22Rv1 (cell line): ENCODE data around the gene KLHL17.
"Not testable (repeated sequence)": the region's sequence is repeated elsewhere in the genome, so short reads cannot be mapped to it uniquely, and the experiment has no call there.

Experiments used
- ZFX ChIP-seq: fragments of 450-650 bp; IDR thresholded peaks from 2 replicates; pipeline ENCODE4 v1.6.1; 2017; ENCODE audit warnings: antibody characterized with exemption, borderline replicate concordance
- TF ChIP-seq, protein P1 (sequence below): fragments of 450-650 bp; IDR thresholded peaks from 2 replicates; pipeline ENCODE4 v1.5.1; 2017; ENCODE audit warnings: mild to moderate bottlenecking

DNA sequence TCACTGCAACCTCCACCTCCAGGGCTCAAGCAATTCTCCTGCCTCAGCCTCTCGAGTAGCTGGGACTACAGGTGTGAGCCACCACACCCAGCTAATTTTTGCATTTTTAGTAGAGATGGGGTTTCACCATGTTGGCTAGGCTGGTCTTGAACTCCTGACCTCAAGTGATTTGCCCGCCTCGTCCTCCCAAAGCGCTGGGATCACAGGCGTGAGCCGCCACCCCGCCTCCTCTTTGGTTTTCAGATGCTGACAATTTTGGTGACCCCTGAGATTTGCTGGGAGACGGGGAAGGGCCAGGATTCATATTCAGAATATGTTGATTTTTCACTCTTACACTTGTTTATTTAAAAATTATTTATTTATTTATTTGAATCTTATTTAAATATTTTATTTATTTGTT, 49.7 kb downstream of the KLHL17 start:
- TF ChIP-seq, protein P1, sequence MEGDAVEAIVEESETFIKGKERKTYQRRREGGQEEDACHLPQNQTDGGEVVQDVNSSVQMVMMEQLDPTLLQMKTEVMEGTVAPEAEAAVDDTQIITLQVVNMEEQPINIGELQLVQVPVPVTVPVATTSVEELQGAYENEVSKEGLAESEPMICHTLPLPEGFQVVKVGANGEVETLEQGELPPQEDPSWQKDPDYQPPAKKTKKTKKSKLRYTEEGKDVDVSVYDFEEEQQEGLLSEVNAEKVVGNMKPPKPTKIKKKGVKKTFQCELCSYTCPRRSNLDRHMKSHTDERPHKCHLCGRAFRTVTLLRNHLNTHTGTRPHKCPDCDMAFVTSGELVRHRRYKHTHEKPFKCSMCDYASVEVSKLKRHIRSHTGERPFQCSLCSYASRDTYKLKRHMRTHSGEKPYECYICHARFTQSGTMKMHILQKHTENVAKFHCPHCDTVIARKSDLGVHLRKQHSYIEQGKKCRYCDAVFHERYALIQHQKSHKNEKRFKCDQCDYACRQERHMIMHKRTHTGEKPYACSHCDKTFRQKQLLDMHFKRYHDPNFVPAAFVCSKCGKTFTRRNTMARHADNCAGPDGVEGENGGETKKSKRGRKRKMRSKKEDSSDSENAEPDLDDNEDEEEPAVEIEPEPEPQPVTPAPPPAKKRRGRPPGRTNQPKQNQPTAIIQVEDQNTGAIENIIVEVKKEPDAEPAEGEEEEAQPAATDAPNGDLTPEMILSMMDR, result not testable (repeated sequence)
- not testable (repeated sequence) for TF ChIP-seq ZFX
